ENCODE data around the gene ACOT7. TPM values are rescaled to one million over a fixed set of nuclear protein-coding genes. Genes with fewer than 3 reads are reported as not detected.
A peak's percentile ranks its signal among the peaks of the same experiment; 100 is the strongest.

ACOT7 gene
- total RNA-seq, 4 donors from 2014 or later = 18.6 to 29.4 (median 23.2) TPM

GRCh38 chr1:6251233-6251632 lies 142.3 kb downstream of the ACOT7 start:
- Histone ChIP-seq H3K9me3 (no peaks in the 10 kb centered on the region), H3K4me1 (peaks cover 0 to 25% (median 7%) of the 10 kb centered on the region in 4 donors), H3K36me3 (peaks cover 0 to 33% (median 0%) of the 10 kb centered on the region in 3 donors), H3K27me3 (peaks cover 0 to 42% of the 10 kb centered on the region in 2 donors), H3K4me3 (no peak overlapping the region), H3K27ac (no peak overlapping the region)
- DNase-seq (ENCODE audit: low spot score in 2 of 2) = no peak
- TF ChIP-seq EP300 (IDR thresholded peaks at IDR 0.05) (no peak), CTCF (IDR thresholded peaks at IDR 0.05) (no peak), POLR2A (IDR thresholded peaks at IDR 0.05) (no peak)
- 86 to 88% methylated on average over 15 to 18 of the region's 19 CpGs for WGBS, 2 donors

DNA sequence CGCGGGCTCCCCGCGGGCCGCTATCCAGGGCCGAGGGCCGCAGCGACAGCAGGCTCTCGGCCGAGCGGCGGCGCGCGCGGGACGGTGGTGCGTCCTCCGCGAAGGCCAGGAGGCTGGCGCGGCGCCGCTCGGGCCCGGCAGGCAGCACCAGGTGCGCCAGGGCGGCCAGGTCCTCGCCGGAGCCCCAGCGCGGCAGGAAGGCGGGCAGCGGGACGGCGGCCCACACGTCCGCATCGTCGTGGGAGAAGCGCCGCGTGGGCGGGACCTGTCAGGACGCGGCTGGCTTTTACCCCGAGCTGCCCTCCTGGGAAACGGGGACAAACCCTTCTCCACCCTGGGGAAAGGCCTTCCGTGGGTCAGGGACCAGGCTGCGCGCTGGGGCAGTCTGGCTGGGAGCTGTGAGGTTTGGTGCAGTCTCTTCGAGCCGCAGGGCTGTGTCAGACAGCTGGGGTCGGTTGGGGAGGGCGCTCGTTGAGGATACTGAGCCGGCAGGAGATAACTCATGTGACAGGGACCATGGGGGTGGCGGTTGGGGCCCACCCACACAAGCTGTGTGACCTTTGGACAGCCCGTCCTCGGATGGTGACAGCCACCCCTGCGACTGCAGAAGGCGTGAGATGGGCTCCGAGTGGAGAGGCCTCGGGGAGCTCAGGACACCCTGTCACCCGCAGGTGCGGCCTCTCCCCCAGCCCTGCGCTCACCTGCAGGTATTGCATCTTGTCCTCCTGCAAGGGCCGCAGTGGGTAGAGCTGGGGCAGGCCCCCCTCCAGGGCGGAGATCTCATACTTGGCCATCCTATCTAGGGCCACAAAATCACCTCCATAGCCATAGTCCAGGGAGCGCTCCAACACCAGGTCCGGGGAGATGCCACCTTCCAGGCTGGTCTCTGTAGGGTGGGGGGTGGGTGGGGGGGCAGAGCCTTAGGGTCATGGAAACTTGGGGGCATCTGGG lies 143.6 kb downstream of the ACOT7 start:
- TF ChIP-seq POLR2A (IDR thresholded peaks at IDR 0.05) (no peak), EP300 (IDR thresholded peaks at IDR 0.05) (no peak), CTCF (IDR thresholded peaks at IDR 0.05) (no peak)
- no peak for DNase-seq (ENCODE audit: low spot score in 2 of 2)
- H3K27ac ChIP-seq = no peak overlapping the region
- H3K4me3 ChIP-seq = no peak overlapping the region
- peaks cover 0 to 54% of the 10 kb centered on the region in 2 donors for H3K27me3 ChIP-seq
- H3K9me3 ChIP-seq = no peaks in the 10 kb centered on the region
- WGBS, 2 donors = 49 to 61% methylated on average over 16 to 22 of the region's 71 CpGs
- H3K4me1 ChIP-seq = peaks cover 0 to 37% (median 14%) of the 10 kb centered on the region in 4 donors
- H3K36me3 ChIP-seq = peaks cover 0 to 33% (median 0%) of the 10 kb centered on the region in 3 donors

DNA sequence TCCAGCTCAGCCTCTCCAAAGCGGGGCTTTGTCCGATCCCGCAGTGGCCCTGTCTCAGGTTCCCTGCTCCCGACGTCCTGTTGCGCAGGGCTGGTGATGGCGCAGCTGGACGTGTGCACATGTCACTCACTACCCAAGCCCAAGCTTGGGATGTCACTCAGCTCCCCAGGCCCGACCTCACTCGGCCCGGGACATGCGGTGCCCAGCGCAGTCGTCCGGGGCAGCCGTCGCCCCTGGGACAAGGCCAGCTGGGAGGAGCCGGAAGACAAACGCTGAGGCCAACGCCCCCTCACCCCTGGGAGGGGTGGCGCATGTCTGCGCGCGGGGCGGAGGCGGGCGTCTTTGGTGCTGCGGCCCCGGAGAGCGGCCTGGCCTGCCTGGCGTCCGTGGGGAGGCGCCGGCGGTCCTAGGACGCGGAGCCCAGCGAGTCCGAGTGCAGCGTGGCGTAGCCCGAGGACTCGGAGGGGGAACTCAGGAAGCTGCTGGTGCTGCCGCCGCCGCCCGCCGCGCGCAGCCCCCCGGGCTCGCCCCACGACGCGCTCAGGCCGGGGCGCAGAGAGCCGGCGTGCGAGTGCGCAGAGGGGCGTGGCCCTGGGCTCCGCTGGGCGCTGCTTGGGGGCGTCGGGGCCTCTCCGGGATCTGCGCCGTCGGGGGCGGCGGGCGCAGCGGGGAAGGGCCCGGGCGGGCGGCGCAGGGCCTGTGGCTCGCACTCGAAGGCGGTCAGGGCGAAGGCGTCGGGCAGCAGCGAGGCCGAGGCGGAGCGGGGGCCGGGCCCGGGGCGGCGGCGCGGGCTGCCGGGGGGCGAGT lies 144.4 kb downstream of the ACOT7 start:
- Histone ChIP-seq H3K4me3 (peak overlapping the region in 1 of 4 donors; percentile 22), H3K9me3 (no peaks in the 10 kb centered on the region), H3K4me1 (peaks cover 0 to 43% (median 14%) of the 10 kb centered on the region in 4 donors), H3K36me3 (peaks cover 0 to 25% (median 0%) of the 10 kb centered on the region in 3 donors), H3K27ac (peak overlapping the region in 1 of 4 donors; percentile 74), H3K27me3 (peaks cover 0 to 63% of the 10 kb centered on the region in 2 donors)
- no peak for DNase-seq (ENCODE audit: low spot score in 2 of 2)
- whole genome bisulfite sequencing, 2 donors = 20 to 21% methylated on average over 18 to 21 of the region's 96 CpGs
- TF ChIP-seq CTCF (IDR thresholded peaks at IDR 0.05) (peak in 1 of 5 experiments; percentile 9), POLR2A (IDR thresholded peaks at IDR 0.05) (no peak), EP300 (IDR thresholded peaks at IDR 0.05) (peak in 1 of 2 donors; percentile 54)

GRCh38 chr1:6248161-6248776 lies 145.3 kb downstream of the ACOT7 start:
- peaks cover 0 to 72% of the 10 kb centered on the region in 2 donors for H3K27me3 ChIP-seq
- H3K27ac ChIP-seq = peak overlapping the region in 1 of 4 donors; percentile 74
- no peaks in the 10 kb centered on the region for H3K9me3 ChIP-seq
- H3K4me3 ChIP-seq = no peak overlapping the region
- H3K4me1 ChIP-seq = peaks cover 0 to 43% (median 14%) of the 10 kb centered on the region in 4 donors
- 74 to 77% methylated on average over 14 of the region's 14 CpGs for WGBS, 2 donors
- H3K36me3 ChIP-seq = peaks cover 0 to 16% (median 0%) of the 10 kb centered on the region in 3 donors
- DNase-seq (ENCODE audit: low spot score in 2 of 2) = no peak
- TF ChIP-seq CTCF (IDR thresholded peaks at IDR 0.05) (no peak), EP300 (IDR thresholded peaks at IDR 0.05) (no peak), POLR2A (IDR thresholded peaks at IDR 0.05) (no peak)
